Neural cell (in vitro differentiated cells): ENCODE results near the gene TTN. TPM values are rescaled to one million over a fixed set of nuclear protein-coding genes. Genes with fewer than 3 reads are reported as not detected.

Experiments
- H2AFZ ChIP-seq: fragments of 200-600, 300-800 bp; sonication (generic), shearing (Covaris generic); 2 replicates; pipeline ENCODE4 v1.6.0; 2014; ENCODE audit warnings: low read depth, mild to moderate bottlenecking, antibody characterized with exemption, low read length, moderate library complexity
- H3F3A ChIP-seq: fragments of 200-600 bp; shearing (Covaris generic); 2 replicates; pipeline ENCODE4 v1.6.1; 2016; ENCODE audit warnings: mild to moderate bottlenecking, moderate library complexity, mixed read lengths, antibody characterized with exemption, low read length; ENCODE audit not compliant: insufficient read depth, poor library complexity, severe bottlenecking
- H3K27ac ChIP-seq: fragments of 200-600, 300-800 bp; sonication (generic), shearing (Covaris generic); 2 replicates; pipeline ENCODE4 v1.5.1; 2014; ENCODE audit warnings: mild to moderate bottlenecking, low read length, moderate library complexity
- H3K27me3 ChIP-seq: fragments of 300-800, 200-600 bp; sonication (generic), shearing (Covaris generic); 2 replicates; pipeline ENCODE4 v1.6.0; 2014; ENCODE audit warnings: mild to moderate bottlenecking, low read depth, low read length, moderate library complexity; ENCODE audit not compliant: insufficient read depth
- H3K36me3 ChIP-seq: fragments of 300-800, 200-600 bp; sonication (generic), shearing (Covaris generic); 2 replicates; pipeline ENCODE4 v1.5.1; 2014; ENCODE audit warnings: mild to moderate bottlenecking, antibody characterized with exemption, low read length, moderate library complexity; ENCODE audit not compliant: insufficient read depth
- H3K4me2 ChIP-seq: fragments of 300-800, 200-600 bp; sonication (generic), shearing (Covaris generic); 2 replicates; pipeline ENCODE4 v1.6.0; 2014; ENCODE audit warnings: mild to moderate bottlenecking, low read length
- H3K4me3 ChIP-seq: fragments of 300-800, 200-600 bp; sonication (generic), shearing (Covaris generic); 2 replicates; pipeline ENCODE4 v1.5.1; 2014; ENCODE audit warnings: mild to moderate bottlenecking, low read length, moderate library complexity
- H3K79me2 ChIP-seq: fragments of 200-600 bp; shearing (Covaris generic); replicated peaks from 2 replicates; pipeline ENCODE4 v1.6.0; 2014; ENCODE audit warnings: mild to moderate bottlenecking, low read length, moderate library complexity; ENCODE audit not compliant: insufficient read depth
- H3K9ac ChIP-seq: fragments of 300-800, 200-600 bp; sonication (generic), shearing (Covaris generic); 2 replicates; pipeline ENCODE4 v1.6.1; 2016; ENCODE audit warnings: mild to moderate bottlenecking, low read length, mixed read lengths
- H3K9me2 ChIP-seq: fragments of 200-600 bp; shearing (Covaris generic); 2 replicates; pipeline ENCODE4 v1.6.1; 2016; ENCODE audit warnings: mild to moderate bottlenecking, low read length, mixed read lengths; ENCODE audit not compliant: insufficient read depth
- H3K9me3 ChIP-seq: fragments of 200-600, 300-800 bp; sonication (generic), shearing (Covaris generic); 2 replicates; pipeline ENCODE4 v1.6.1; 2016; ENCODE audit warnings: mild to moderate bottlenecking, mixed run types, low read length, moderate library complexity, mixed read lengths
- H4K20me1 ChIP-seq: fragments of 200-600 bp; shearing (Covaris generic); 2 replicates; pipeline ENCODE4 v1.6.1; 2016; ENCODE audit warnings: mild to moderate bottlenecking, mixed run types; ENCODE audit not compliant: insufficient read depth
- EP300 ChIP-seq: fragments of 450-650 bp; conservative IDR thresholded peaks from 2 replicates; pipeline ENCODE4 v1.6.1; 2014; ENCODE audit warnings: antibody characterized with exemption, mild to moderate bottlenecking, moderate library complexity; ENCODE audit not compliant: poor library complexity, severe bottlenecking
- EZH2 ChIP-seq: fragments of 200-600, 300-800 bp; shearing (Covaris generic), sonication (generic); IDR thresholded peaks from 2 replicates; pipeline ENCODE4 v1.6.1; 2014; ENCODE audit warnings: antibody characterized with exemption, low read length, borderline replicate concordance, mild to moderate bottlenecking; ENCODE audit not compliant: insufficient read depth, poor library complexity, severe bottlenecking
- MXI1 ChIP-seq: fragments of 450-650 bp; conservative IDR thresholded peaks from 2 replicates; pipeline ENCODE4 v1.6.1; 2014; ENCODE audit warnings: antibody characterized with exemption, mild to moderate bottlenecking; ENCODE audit not compliant: poor library complexity, severe bottlenecking
- POLR2AphosphoS5 ChIP-seq: IDR thresholded peaks from 2 replicates; pipeline ENCODE4 v1.6.1; 2012
- RAD21 ChIP-seq: fragments of 450-650 bp; conservative IDR thresholded peaks from 2 replicates; pipeline ENCODE4 v1.6.1; 2014; ENCODE audit warnings: antibody characterized with exemption, mild to moderate bottlenecking, moderate library complexity
- SMC3 ChIP-seq: fragments of 450-650 bp; conservative IDR thresholded peaks from 2 replicates; pipeline ENCODE4 v1.6.1; 2014; ENCODE audit warnings: antibody characterized with exemption, mild to moderate bottlenecking, moderate library complexity; ENCODE audit not compliant: poor library complexity
- TAF1 ChIP-seq: IDR thresholded peaks from 2 replicates; pipeline ENCODE4 v1.6.1; 2012; ENCODE audit warnings: low read depth
- polyA plus RNA-seq: library from polyadenylated mRNA; depleted of rRNA; stranded (reverse); fragments of >200 nt; gene quantifications from 2 replicates; pipeline ENCODE4 v1.2.3, GENCODE V29; 2014
- TF ChIP-seq, protein P1 (sequence below): IDR thresholded peaks from 2 replicates; pipeline ENCODE4 v1.6.1; 2012; ENCODE audit warnings: borderline replicate concordance
- TF ChIP-seq, protein P2 (sequence below): fragments of 450-650 bp; IDR thresholded peaks from 2 replicates; pipeline ENCODE4 v1.5.1; 2014; ENCODE audit warnings: antibody characterized with exemption, mild to moderate bottlenecking, moderate library complexity; ENCODE audit not compliant: poor library complexity, severe bottlenecking

The TTN gene
- polyA plus RNA-seq, 1 donor from 2014 or later, result 0.10 TPM

DNA sequence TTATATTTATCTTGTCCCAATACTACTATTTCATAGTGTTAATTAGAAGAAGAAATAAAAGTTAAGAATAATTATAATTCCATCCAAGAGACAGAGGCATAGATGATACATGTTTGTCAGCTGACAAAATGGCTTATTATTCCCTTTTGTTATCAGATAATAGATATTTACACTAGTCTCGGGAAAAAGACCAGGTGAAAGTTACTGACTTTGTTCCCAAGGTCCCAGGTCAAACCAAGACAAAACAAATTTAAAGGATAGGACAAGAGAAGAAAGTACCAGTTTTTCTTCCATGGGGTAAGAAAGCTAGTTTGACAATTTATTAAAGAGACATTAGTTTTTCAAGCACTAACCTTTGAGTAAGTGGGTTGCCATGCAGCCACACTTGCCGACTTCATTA is 73.2 kb downstream of the TTN start:
- Histone ChIP-seq H3K9me2 (no peaks in the 10 kb centered on the region), H3K9ac (no peak overlapping the region), H3K4me2 (no peak overlapping the region), H3F3A (no peaks in the 10 kb centered on the region), H2AFZ (no peak overlapping the region), H3K36me3 (no peaks in the 10 kb centered on the region), H3K79me2 (no peaks in the 10 kb centered on the region), H4K20me1 (no peaks in the 10 kb centered on the region), H3K9me3 (no peaks in the 10 kb centered on the region), H3K27me3 (no peaks in the 10 kb centered on the region), H3K4me3 (no peak overlapping the region), H3K27ac (no peak overlapping the region)
- TF ChIP-seq TAF1 (no peak), SMC3 (no peak)

DNA sequence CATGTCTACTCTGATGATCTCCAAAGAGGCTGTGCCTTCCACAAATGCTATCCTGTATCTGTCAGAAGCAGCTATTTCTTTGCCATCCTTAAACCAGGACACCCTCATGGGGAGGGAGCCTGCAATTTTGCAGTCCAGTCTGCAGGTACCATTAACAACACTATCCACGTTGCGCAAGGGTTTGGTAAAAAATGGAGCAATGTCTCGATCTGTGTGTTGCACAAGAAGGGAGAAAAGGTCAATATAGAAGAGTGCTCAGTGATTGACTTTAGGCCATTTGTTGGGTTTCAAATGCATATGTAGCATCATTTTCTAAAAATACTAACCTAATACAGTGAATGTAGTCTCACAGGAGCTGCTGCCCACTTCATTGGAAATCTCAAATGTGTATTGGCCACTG is 74.3 kb downstream of the TTN start:
- H4K20me1 ChIP-seq, result no peaks in the 10 kb centered on the region
- no peaks in the 10 kb centered on the region for H3K9me3 ChIP-seq
- H3K9ac ChIP-seq, result no peak overlapping the region
- H3K27ac ChIP-seq, result no peak overlapping the region
- TF ChIP-seq RAD21, result no peak
- TF ChIP-seq EZH2, result no peak
- H3K4me2 ChIP-seq, result no peak overlapping the region
- no peaks in the 10 kb centered on the region for H3K79me2 ChIP-seq
- H3K9me2 ChIP-seq, result no peaks in the 10 kb centered on the region
- H3F3A ChIP-seq, result no peaks in the 10 kb centered on the region
- no peaks in the 10 kb centered on the region for H3K36me3 ChIP-seq
- no peaks in the 10 kb centered on the region for H3K27me3 ChIP-seq
- H2AFZ ChIP-seq, result no peak overlapping the region
- H3K4me3 ChIP-seq, result no peak overlapping the region

DNA sequence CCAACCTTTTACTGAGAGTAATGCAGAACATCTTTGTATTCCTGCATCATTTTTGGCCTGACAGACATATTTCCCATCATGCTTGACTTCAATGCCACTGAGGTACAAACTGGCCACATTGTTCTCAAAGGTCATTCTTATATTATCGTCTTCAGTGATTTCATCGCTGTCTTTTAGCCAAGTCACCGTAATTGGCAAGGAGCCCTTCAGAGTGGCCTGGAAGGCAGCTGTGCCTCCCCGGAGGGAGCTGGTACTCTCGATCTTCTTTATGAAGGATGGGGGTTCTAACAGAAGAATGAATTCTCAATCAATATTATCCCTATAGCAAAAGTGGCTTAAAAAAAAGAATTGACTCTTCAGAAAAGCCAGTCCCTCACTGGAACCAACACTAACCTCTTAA is 75.9 kb downstream of the TTN start:
- no peak for TF ChIP-seq EZH2
- no peak for TF ChIP-seq RAD21
- no peak for TF ChIP-seq EP300
- TF ChIP-seq, protein P1, sequence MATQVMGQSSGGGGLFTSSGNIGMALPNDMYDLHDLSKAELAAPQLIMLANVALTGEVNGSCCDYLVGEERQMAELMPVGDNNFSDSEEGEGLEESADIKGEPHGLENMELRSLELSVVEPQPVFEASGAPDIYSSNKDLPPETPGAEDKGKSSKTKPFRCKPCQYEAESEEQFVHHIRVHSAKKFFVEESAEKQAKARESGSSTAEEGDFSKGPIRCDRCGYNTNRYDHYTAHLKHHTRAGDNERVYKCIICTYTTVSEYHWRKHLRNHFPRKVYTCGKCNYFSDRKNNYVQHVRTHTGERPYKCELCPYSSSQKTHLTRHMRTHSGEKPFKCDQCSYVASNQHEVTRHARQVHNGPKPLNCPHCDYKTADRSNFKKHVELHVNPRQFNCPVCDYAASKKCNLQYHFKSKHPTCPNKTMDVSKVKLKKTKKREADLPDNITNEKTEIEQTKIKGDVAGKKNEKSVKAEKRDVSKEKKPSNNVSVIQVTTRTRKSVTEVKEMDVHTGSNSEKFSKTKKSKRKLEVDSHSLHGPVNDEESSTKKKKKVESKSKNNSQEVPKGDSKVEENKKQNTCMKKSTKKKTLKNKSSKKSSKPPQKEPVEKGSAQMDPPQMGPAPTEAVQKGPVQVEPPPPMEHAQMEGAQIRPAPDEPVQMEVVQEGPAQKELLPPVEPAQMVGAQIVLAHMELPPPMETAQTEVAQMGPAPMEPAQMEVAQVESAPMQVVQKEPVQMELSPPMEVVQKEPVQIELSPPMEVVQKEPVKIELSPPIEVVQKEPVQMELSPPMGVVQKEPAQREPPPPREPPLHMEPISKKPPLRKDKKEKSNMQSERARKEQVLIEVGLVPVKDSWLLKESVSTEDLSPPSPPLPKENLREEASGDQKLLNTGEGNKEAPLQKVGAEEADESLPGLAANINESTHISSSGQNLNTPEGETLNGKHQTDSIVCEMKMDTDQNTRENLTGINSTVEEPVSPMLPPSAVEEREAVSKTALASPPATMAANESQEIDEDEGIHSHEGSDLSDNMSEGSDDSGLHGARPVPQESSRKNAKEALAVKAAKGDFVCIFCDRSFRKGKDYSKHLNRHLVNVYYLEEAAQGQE, result no peak
- TF ChIP-seq POLR2AphosphoS5, result no peak
- no peak for TF ChIP-seq SMC3
- no peak for TF ChIP-seq TAF1
- no peak for TF ChIP-seq MXI1
- TF ChIP-seq, protein P2, sequence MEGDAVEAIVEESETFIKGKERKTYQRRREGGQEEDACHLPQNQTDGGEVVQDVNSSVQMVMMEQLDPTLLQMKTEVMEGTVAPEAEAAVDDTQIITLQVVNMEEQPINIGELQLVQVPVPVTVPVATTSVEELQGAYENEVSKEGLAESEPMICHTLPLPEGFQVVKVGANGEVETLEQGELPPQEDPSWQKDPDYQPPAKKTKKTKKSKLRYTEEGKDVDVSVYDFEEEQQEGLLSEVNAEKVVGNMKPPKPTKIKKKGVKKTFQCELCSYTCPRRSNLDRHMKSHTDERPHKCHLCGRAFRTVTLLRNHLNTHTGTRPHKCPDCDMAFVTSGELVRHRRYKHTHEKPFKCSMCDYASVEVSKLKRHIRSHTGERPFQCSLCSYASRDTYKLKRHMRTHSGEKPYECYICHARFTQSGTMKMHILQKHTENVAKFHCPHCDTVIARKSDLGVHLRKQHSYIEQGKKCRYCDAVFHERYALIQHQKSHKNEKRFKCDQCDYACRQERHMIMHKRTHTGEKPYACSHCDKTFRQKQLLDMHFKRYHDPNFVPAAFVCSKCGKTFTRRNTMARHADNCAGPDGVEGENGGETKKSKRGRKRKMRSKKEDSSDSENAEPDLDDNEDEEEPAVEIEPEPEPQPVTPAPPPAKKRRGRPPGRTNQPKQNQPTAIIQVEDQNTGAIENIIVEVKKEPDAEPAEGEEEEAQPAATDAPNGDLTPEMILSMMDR, result no peak
- Histone ChIP-seq H3K4me3 (no peak overlapping the region), H3K36me3 (no peaks in the 10 kb centered on the region), H3K27me3 (no peaks in the 10 kb centered on the region), H3F3A (no peaks in the 10 kb centered on the region), H3K79me2 (no peaks in the 10 kb centered on the region), H3K4me2 (no peak overlapping the region), H3K9me3 (no peaks in the 10 kb centered on the region), H4K20me1 (no peaks in the 10 kb centered on the region), H3K9me2 (no peaks in the 10 kb centered on the region), H2AFZ (no peak overlapping the region), H3K9ac (no peak overlapping the region), H3K27ac (no peak overlapping the region)
